DND-41 (cell line): Measurements from ENCODE around the gene MAGEA2B.
"Not testable (repeated sequence)": the region's sequence is repeated elsewhere in the genome, so short reads cannot be mapped to it uniquely, and the experiment has no call there.

Source experiments
- EZH2 ChIP-seq: IDR thresholded peaks from 3 replicates; pipeline ENCODE4 v1.6.1; 2012; ENCODE audit warnings: borderline replicate concordance, low read depth, mild to moderate bottlenecking, moderate library complexity, low read length, inconsistent platforms; ENCODE audit not compliant: severe bottlenecking
- TF ChIP-seq, protein P1 (sequence below): IDR thresholded peaks from 2 replicates; pipeline ENCODE4 v1.5.1; 2012; ENCODE audit warnings: borderline replicate concordance, low read length, moderate library complexity, mild to moderate bottlenecking; ENCODE audit not compliant: poor library complexity, severe bottlenecking; ENCODE audit errors: extremely low read depth

DNA sequence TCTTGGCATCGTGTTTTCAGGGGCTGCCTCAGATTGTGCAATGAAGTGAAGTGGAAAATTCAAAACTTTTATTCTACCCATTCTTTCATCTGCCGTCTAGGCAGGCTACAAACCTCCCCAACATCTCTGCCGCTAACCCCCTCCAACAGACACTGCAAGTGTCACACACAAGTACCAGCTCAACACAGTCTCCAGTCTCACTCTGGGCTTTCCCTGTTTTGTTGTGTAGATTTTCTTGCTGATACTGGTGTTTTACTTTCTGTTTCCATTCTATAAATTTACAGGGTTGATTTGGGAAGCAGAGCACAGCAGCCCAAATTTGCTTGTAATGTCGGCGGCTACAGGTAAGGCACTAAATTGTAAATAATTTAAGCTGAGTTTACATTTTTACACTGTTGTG is 40.4 kb downstream of the MAGEA2B start:
- TF ChIP-seq, protein P1, sequence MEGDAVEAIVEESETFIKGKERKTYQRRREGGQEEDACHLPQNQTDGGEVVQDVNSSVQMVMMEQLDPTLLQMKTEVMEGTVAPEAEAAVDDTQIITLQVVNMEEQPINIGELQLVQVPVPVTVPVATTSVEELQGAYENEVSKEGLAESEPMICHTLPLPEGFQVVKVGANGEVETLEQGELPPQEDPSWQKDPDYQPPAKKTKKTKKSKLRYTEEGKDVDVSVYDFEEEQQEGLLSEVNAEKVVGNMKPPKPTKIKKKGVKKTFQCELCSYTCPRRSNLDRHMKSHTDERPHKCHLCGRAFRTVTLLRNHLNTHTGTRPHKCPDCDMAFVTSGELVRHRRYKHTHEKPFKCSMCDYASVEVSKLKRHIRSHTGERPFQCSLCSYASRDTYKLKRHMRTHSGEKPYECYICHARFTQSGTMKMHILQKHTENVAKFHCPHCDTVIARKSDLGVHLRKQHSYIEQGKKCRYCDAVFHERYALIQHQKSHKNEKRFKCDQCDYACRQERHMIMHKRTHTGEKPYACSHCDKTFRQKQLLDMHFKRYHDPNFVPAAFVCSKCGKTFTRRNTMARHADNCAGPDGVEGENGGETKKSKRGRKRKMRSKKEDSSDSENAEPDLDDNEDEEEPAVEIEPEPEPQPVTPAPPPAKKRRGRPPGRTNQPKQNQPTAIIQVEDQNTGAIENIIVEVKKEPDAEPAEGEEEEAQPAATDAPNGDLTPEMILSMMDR = not testable (repeated sequence)
- TF ChIP-seq EZH2 = not testable (repeated sequence)
